Thyroid gland (tissue), 4 donors: Measurements from ENCODE around the gene SPSB4. TPM values are rescaled to one million over a fixed set of nuclear protein-coding genes. Genes with fewer than 3 reads are reported as not detected.

Experiments used
- DNase-seq, 2 donors: peaks; one replicate each; pipeline ENCODE4 v3.0.0-alpha.2; 2019
- H3K27ac ChIP-seq, 3 donors: fragments of 200-600 bp; sonication (generic); 1 replicate in 2 of 3; 2 replicates in 1 of 3; pipeline ENCODE4 v1.5.1; 2016 to 2019; ENCODE audit warnings: mild to moderate bottlenecking in 1 of 3, moderate library complexity in 1 of 3
- H3K27me3 ChIP-seq: fragments of 200-600 bp; sonication (generic); one replicate; pipeline ENCODE4 v1.5.1; 2019
- H3K36me3 ChIP-seq, 2 donors: fragments of 200-600 bp; sonication (generic); one replicate each; pipeline ENCODE4 v1.5.1; 2016 to 2019
- H3K4me1 ChIP-seq, 2 donors: fragments of 200-600 bp; sonication (generic); one replicate each; pipeline ENCODE4 v1.5.1; 2017 to 2019
- H3K4me3 ChIP-seq, 3 donors: fragments of 200-600 bp; sonication (generic); replicated peaks in 1 of 3; 1 replicate in 2 of 3; 2 replicates in 1 of 3; pipeline ENCODE4 v1.5.1; 2016; ENCODE audit warnings: mild to moderate bottlenecking in 1 of 3
- H3K9me3 ChIP-seq: fragments of 200-600 bp; sonication (generic); one replicate; pipeline ENCODE4 v1.5.1; 2017
- CTCF ChIP-seq, 6 experiments: fragments of 200-600 bp in 3 of 6; fragments of 450-650 bp in 3 of 6; sonication (generic) in 3 of 6; IDR thresholded peaks; one replicate each; pipeline ENCODE4 v1.5.1; 2016 to 2019; ENCODE audit warnings: antibody characterized with exemption in 6 of 6, mild to moderate bottlenecking in 2 of 6, inconsistent platforms in 1 of 6, moderate library complexity in 1 of 6
- POLR2A ChIP-seq, 2 donors: fragments of 450-650 bp; IDR thresholded peaks; one replicate each; pipeline ENCODE4 v1.6.1; 2017; ENCODE audit warnings: antibody characterized with exemption in 2 of 2, mild to moderate bottlenecking in 2 of 2, moderate library complexity in 1 of 2
- WGBS, 2 donors: methylation state at CpG; one replicate each; pipeline ENCODE4 v1.1.5; 2017; 5-methylcytosine and 5-hydroxymethylcytosine counted together
- intact Hi-C: fragments of 100-400 bp; cut with DNase I; formaldehyde crosslinking; loops from one replicate; pipeline ENCODE4 v1.15.1; 2023
- total RNA-seq, 4 donors: library from RNA; depleted of rRNA; stranded (reverse); fragments of >200 nt; gene quantifications; one replicate each; pipeline ENCODE4 v1.2.3, GENCODE V29; 2016

SPSB4 gene
- total RNA-seq, 4 donors from 2014 or later: 1.2 TPM; not detected in 3

GRCh38 chr3:141067206-141067974, 16.2 kb downstream of the SPSB4 start:
- no peak for TF ChIP-seq CTCF (IDR thresholded peaks at IDR 0.05)
- TF ChIP-seq POLR2A (IDR thresholded peaks at IDR 0.05): no peak
- intact Hi-C loops: no loop called here
- no peak overlapping the region for H3K27ac ChIP-seq
- no peaks in the 10 kb centered on the region for H3K36me3 ChIP-seq
- 84 to 87% methylated on average over 8 of the region's 8 CpGs for WGBS, 2 donors
- no peaks in the 10 kb centered on the region for H3K4me1 ChIP-seq
- no peaks in the 10 kb centered on the region for H3K9me3 ChIP-seq
- H3K27me3 ChIP-seq: no peaks in the 10 kb centered on the region
- H3K4me3 ChIP-seq: no peak overlapping the region
- DNase-seq: no peak

- WGBS, 2 donors: 94 to 97% methylated on average over 1 of the region's 1 CpG
- intact Hi-C loops: no loop called here
- H3K9me3 ChIP-seq: no peaks in the 10 kb centered on the region
These were observed 19.1 kb downstream of the SPSB4 start for GRCh38 chr3:141070229-141070628.

GRCh38 chr3:141070727-141071357, 19.7 kb downstream of the SPSB4 start:
- Histone ChIP-seq H3K27ac (no peak overlapping the region), H3K27me3 (no peaks in the 10 kb centered on the region), H3K4me3 (no peak overlapping the region), H3K4me1 (no peaks in the 10 kb centered on the region), H3K9me3 (no peaks in the 10 kb centered on the region), H3K36me3 (no peaks in the 10 kb centered on the region)
- no peak for DNase-seq
- TF ChIP-seq POLR2A (IDR thresholded peaks at IDR 0.05) (no peak), CTCF (IDR thresholded peaks at IDR 0.05) (no peak)
- intact Hi-C loops: no loop called here
- 83 to 86% methylated on average over 13 of the region's 13 CpGs for WGBS, 2 donors

More at GRCh38 chr3:141070229-141070628, 19.1 kb downstream of the SPSB4 start:
- Histone ChIP-seq H3K36me3 (no peaks in the 10 kb centered on the region), H3K4me3 (no peak overlapping the region), H3K27ac (no peak overlapping the region), H3K4me1 (no peaks in the 10 kb centered on the region), H3K27me3 (no peaks in the 10 kb centered on the region)
- DNase-seq: no peak
- no peak for TF ChIP-seq CTCF (IDR thresholded peaks at IDR 0.05)
- TF ChIP-seq POLR2A (IDR thresholded peaks at IDR 0.05): no peak

DNA sequence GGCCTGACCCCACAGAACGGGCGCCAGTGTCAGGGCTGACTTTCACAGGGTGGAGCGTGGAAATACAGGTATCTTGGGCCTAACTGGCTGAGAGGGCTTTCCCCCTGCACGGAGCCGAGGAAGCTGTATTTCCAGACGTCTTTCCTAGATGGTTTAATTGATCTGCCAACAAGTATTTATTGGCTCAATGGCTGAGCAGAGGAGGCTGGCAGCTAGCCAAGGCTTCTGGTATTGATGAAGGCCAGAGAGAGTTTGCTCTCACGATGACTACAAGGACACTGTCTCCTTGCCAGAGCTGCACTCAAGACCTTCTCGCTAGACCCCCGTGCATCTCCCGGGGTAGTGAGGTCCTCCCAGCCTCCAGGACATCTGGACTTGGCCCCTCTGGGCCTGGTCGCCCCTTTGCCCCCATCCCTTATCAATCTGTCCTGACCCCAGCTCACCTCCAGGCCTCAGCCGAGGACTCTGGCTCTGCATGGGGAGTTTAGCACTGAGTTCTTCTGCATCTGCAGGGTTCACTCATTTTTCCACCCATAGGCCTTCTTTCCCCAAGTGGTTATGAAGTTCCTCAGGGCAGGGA, 20.6 kb downstream of the SPSB4 start:
- H3K9me3 ChIP-seq: no peaks in the 10 kb centered on the region
- no peak for DNase-seq
- 87 to 92% methylated on average over 12 of the region's 12 CpGs for WGBS, 2 donors
- intact Hi-C loops: no loop called here
- no peaks in the 10 kb centered on the region for H3K36me3 ChIP-seq
- H3K27ac ChIP-seq: no peak overlapping the region
- TF ChIP-seq POLR2A (IDR thresholded peaks at IDR 0.05): no peak
- no peaks in the 10 kb centered on the region for H3K4me1 ChIP-seq
- no peak overlapping the region for H3K4me3 ChIP-seq
- no peaks in the 10 kb centered on the region for H3K27me3 ChIP-seq

DNA sequence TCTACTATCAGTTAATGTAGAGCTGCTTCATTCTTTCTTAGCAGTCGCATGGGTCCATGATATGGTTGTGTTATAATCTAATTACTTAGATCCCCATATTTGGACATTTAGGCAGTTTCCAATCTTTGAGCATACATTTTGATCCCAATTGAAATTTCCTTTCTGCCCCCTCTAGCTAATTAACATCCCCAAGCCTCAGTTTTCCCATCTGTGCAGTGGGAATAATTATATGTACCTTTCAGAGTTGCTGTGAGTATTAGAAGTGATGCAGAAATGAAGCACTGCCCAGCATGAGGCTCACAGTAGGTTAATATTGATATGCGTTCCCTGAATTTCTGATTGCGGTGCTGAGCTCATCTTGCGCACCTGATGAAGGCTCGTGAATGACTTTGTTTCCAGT, 21.8 kb downstream of the SPSB4 start:
- intact Hi-C loops: no loop called here
- no peaks in the 10 kb centered on the region for H3K27me3 ChIP-seq
- H3K36me3 ChIP-seq: no peaks in the 10 kb centered on the region
- no peak overlapping the region for H3K27ac ChIP-seq
- no peak for TF ChIP-seq POLR2A (IDR thresholded peaks at IDR 0.05)
- no peak for TF ChIP-seq CTCF (IDR thresholded peaks at IDR 0.05)
- no peak overlapping the region for H3K4me3 ChIP-seq
- WGBS, 2 donors: 99 to 100% methylated on average over 5 of the region's 5 CpGs
- H3K4me1 ChIP-seq: no peaks in the 10 kb centered on the region
- H3K9me3 ChIP-seq: no peaks in the 10 kb centered on the region
- DNase-seq: no peak
